Vagina (tissue), 2 donors: ENCODE results near the gene TOR2A.

Source experiments
- CTCF ChIP-seq, 3 experiments: fragments of 450-650 bp in 2 of 3; fragments of 200-600 bp in 1 of 3; sonication (generic) in 1 of 3; IDR thresholded peaks; one replicate each; pipeline ENCODE4 v1.5.1; 2017 to 2019; ENCODE audit warnings: antibody characterized with exemption in 3 of 3, mild to moderate bottlenecking in 2 of 3, moderate library complexity in 2 of 3
- POLR2A ChIP-seq, 2 donors: fragments of 450-650 bp; IDR thresholded peaks; one replicate each; pipeline ENCODE4 v1.6.1; 2017; ENCODE audit warnings: antibody characterized with exemption in 2 of 2, mild to moderate bottlenecking in 2 of 2, moderate library complexity in 2 of 2

DNA sequence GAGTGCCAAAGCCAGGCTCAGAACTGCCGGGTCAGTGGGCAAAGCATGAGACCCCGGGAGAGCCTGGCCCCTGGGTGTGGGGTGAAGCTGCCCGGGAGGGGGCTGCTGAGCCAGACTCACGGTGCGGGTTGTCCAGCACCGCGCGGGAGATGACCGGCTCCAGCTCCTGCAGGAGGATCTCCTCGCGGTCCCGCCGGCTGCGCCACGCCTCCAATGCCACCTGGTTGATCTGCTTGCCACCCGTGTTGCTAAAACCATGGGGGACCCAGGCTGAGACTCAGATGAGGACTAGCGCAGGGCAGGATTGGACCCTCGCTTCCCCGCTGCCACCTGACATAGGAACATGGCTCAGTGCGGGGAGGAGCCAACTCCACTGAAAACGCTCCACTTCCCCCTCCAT is 2.6 kb downstream of the TOR2A start:
- no peak for TF ChIP-seq POLR2A (IDR thresholded peaks at IDR 0.05)
- no peak for TF ChIP-seq CTCF (IDR thresholded peaks at IDR 0.05)
